Measurements from ENCODE around the gene RNF212B.

The RNF212B gene

GRCh38 chr14:23321572-23322547 lies 84.1 kb downstream of the RNF212B start:
- no peak for DNase-seq (ENCODE audit: low read depth)

Data from stimulated activated CD8-positive, alpha-beta memory T cell treated with anti-CD3 and anti-CD28 coated beads, Interleukin-15, amount 100 ng/mL, for 24 hours (primary cell).